ENCODE measurements around the gene SCYGR5. TPM values are rescaled to one million over a fixed set of nuclear protein-coding genes. Genes with fewer than 3 reads are reported as not detected.

SCYGR5 gene
- total and polyA plus RNA-seq, 2 of the 8 experiments (the other 6 are each of a cell fraction or from before 2014, with no cell fraction given): not detected

GRCh38 chr2:227657199-227657845 lies 9.3 kb upstream of the SCYGR5 start:
- FAIRE-seq (no peak), DNase-seq (ENCODE audit: low read depth in 1 of 2, low spot score in 2 of 2) (no peak)
- Histone ChIP-seq H4K8ac (ENCODE audit: extremely low read depth, insufficient read depth, low read length) (no peak overlapping the region), H3K27me3 (replicated peaks in 1 of 4; ENCODE audit: control insufficient read depth in 3 of 4, extremely low read depth in 1 of 4, insufficient read depth in 3 of 4, low read length in 3 of 4) (no peaks in the 10 kb centered on the region), H3K4ac (replicated peaks; ENCODE audit: insufficient read length, low read depth, low read length) (no peak overlapping the region), H3K36me3 (ENCODE audit: control insufficient read depth in 2 of 4, insufficient read depth in 4 of 4, low read length in 3 of 4) (no peaks in the 10 kb centered on the region), H2BK120ac (replicated peaks; ENCODE audit: low read depth, low read length) (no peak overlapping the region), H3K14ac (ENCODE audit: insufficient read length) (no peak overlapping the region), H2BK20ac (ENCODE audit: low read length) (no peak overlapping the region), H3K56ac (replicated peaks; ENCODE audit: insufficient read length, low read depth, low read length) (no peak overlapping the region), H3K79me1 (ENCODE audit: low read depth, low read length) (no peaks in the 10 kb centered on the region), H3K4me1 (replicated peaks in 1 of 4; ENCODE audit: control insufficient read depth in 3 of 4, insufficient read depth in 4 of 4, low read length in 3 of 4) (peaks cover 0 to 10% (median 4%) of the 10 kb centered on the region in 4 experiments; a peak in 4 of 7 replicates), H3K18ac (ENCODE audit: extremely low read depth, low read length) (no peak overlapping the region), H2BK15ac (ENCODE audit: low read length) (no peak overlapping the region), H2AFZ (ENCODE audit: low read length) (no peak overlapping the region; the same call in 1 of the 2 replicates), H3K9ac (replicated peaks in 1 of 4; ENCODE audit: extremely low read depth in 1 of 4, low read depth in 3 of 4, low read length in 3 of 4) (no peak overlapping the region), H3K9me3 (ENCODE audit: insufficient read depth in 2 of 2, low read depth in 1 of 2, low read length in 1 of 2) (no peaks in the 10 kb centered on the region), H4K91ac (replicated peaks; ENCODE audit: insufficient read length, low read length) (no peak overlapping the region), H2BK5ac (ENCODE audit: low read depth, low read length) (no peak overlapping the region), H4K20me1 (replicated peaks in 1 of 2; ENCODE audit: control insufficient read depth in 1 of 2, insufficient read depth in 2 of 2, low read length in 2 of 2) (no peaks in the 10 kb centered on the region), H3K23ac (ENCODE audit: insufficient read length) (no peak overlapping the region), H2AK5ac (ENCODE audit: low read depth, low read length) (no peak overlapping the region), H2BK12ac (ENCODE audit: low read depth, low read length) (no peak overlapping the region), H3K4me3 (ENCODE audit: extremely low read depth in 1 of 4, insufficient read depth in 2 of 4, low read depth in 3 of 4, low read length in 4 of 4) (no peak overlapping the region), H3K27ac (ENCODE audit: low read depth, low read length) (no peak overlapping the region), H4K5ac (ENCODE audit: insufficient read length, low read depth, low read length) (no peak overlapping the region), H3K4me2 (ENCODE audit: insufficient read depth in 1 of 2, low read depth in 2 of 2, low read length in 2 of 2) (no peak overlapping the region), H3K23me2 (ENCODE audit: low read depth, low read length) (no peaks in the 10 kb centered on the region), H3K79me2 (ENCODE audit: control insufficient read depth in 1 of 2, insufficient read depth in 2 of 2, low read length in 2 of 2) (no peaks in the 10 kb centered on the region)
- CTCF ChIA-PET (ENCODE audit: partially characterized antibody): interaction anchor here (0.7 to 4.3 kb wide), 24 partner anchors 9 to 251 kb away, joined by 3 to 92 read pairs (median 6); partner anchors contain the start of gene SCYGR7
- TF ChIP-seq GABPA (IDR thresholded peaks at IDR 0.05; ENCODE audit: borderline replicate concordance, insufficient read depth, low read length) (no peak), CEBPB (IDR thresholded peaks at IDR 0.05; ENCODE audit: low read depth, low read length) (no peak), KDM5A (IDR thresholded peaks at IDR 0.05; ENCODE audit: low read length) (no peak), TBP (IDR thresholded peaks at IDR 0.05; ENCODE audit: low read depth, low read length) (no peak), YY1 (IDR thresholded peaks at IDR 0.05; ENCODE audit: low read depth, low read length) (no peak), SAP30 (IDR thresholded peaks at IDR 0.05; ENCODE audit: insufficient read depth, insufficient replicate concordance, low read length) (no peak), E2F6 (IDR thresholded peaks at IDR 0.05) (no peak), BRCA1 (IDR thresholded peaks at IDR 0.05; ENCODE audit: low read depth, low read length) (no peak), MAX (IDR thresholded peaks at IDR 0.05) (no peak)
- WGBS, 2 experiments (ENCODE audit: extremely low coverage in 1 of 2, insufficient coverage in 1 of 2, insufficient read length in 1 of 2, insufficient replicate concordance in 2 of 2, low coverage in 1 of 2, low lambda C conversion rate in 2 of 2, missing lambda C conversion rate in 1 of 2): 85% methylated on average over 8 of the region's 8 CpGs; no CpG with 5 or more reads in 1 of the 2 experiments
- POLR2A ChIA-PET (ENCODE audit: partially characterized antibody): no interaction called here
